Liver (tissue), 9 donors: ENCODE data around the gene OCSTAMP. TPM values are rescaled to one million over a fixed set of nuclear protein-coding genes. Genes with fewer than 3 reads are reported as not detected.

Experiments
- DNase-seq: peaks from one replicate; pipeline ENCODE4 v3.0.0-alpha.2; 2017; ENCODE audit warnings: low spot score
- H3K27ac ChIP-seq, 2 donors: one replicate each; pipeline ENCODE4 v1.7.0; 2013; ENCODE audit warnings: inconsistent platforms in 2 of 2, low read length in 2 of 2, control low read depth in 1 of 2, low read depth in 1 of 2, mild to moderate bottlenecking in 1 of 2
- H3K27me3 ChIP-seq, 4 donors: one replicate each; pipeline versions ENCODE4 v1.6.1 to v1.7.0; 2013; ENCODE audit warnings: low read length in 3 of 4, inconsistent platforms in 1 of 4, mild to moderate bottlenecking in 1 of 4, moderate library complexity in 1 of 4; ENCODE audit not compliant: control insufficient read depth in 4 of 4, insufficient read depth in 4 of 4
- H3K36me3 ChIP-seq, 4 donors: one replicate each; pipeline versions ENCODE4 v1.6.1 to v1.7.0; 2013; ENCODE audit warnings: low read length in 3 of 4, mild to moderate bottlenecking in 3 of 4, low read depth in 1 of 4, moderate library complexity in 1 of 4; ENCODE audit not compliant: control insufficient read depth in 4 of 4, insufficient read depth in 3 of 4
- H3K4me1 ChIP-seq, 4 donors: one replicate each; pipeline versions ENCODE4 v1.6.1 to v1.7.0; 2013; ENCODE audit warnings: low read length in 3 of 4, mild to moderate bottlenecking in 3 of 4, moderate library complexity in 1 of 4; ENCODE audit not compliant: control insufficient read depth in 4 of 4, insufficient read depth in 4 of 4
- H3K4me3 ChIP-seq, 3 donors: one replicate each; pipeline versions ENCODE4 v1.6.1 to v1.7.0; 2013; ENCODE audit warnings: low read length in 3 of 3, control low read depth in 1 of 3, low read depth in 1 of 3, mild to moderate bottlenecking in 1 of 3
- H3K9ac ChIP-seq, 2 donors: one replicate each; pipeline ENCODE4 v1.7.0; 2013; ENCODE audit warnings: low read length in 2 of 2, mild to moderate bottlenecking in 2 of 2, moderate library complexity in 2 of 2, control low read depth in 1 of 2, low read depth in 1 of 2
- H3K9me3 ChIP-seq, 4 donors: one replicate each; pipeline versions ENCODE4 v1.6.1 to v1.7.0; 2013; ENCODE audit warnings: low read length in 3 of 4; ENCODE audit not compliant: control insufficient read depth in 4 of 4
- CTCF ChIP-seq: fragments of 150-350 bp; IDR thresholded peaks from 2 replicates; pipeline ENCODE4 v1.5.1; 2017; ENCODE audit warnings: improper control_type of control experiment, low read depth, low read length; ENCODE audit not compliant: missing input control
- EGR1 ChIP-seq, 2 donors: IDR thresholded peaks; 2 replicates each; pipeline ENCODE4 v1.6.1; 2016 to 2018; ENCODE audit warnings: antibody characterized with exemption in 2 of 2, low read depth in 2 of 2
- FOXA1 ChIP-seq: IDR thresholded peaks from 2 replicates; pipeline ENCODE4 v1.6.1; 2016; ENCODE audit warnings: antibody characterized with exemption
- FOXA2 ChIP-seq: IDR thresholded peaks from 2 replicates; pipeline ENCODE4 v1.6.1; 2016; ENCODE audit warnings: antibody characterized with exemption
- GABPA ChIP-seq, 2 donors: IDR thresholded peaks in 1 of 2; conservative IDR thresholded peaks in 1 of 2; 2 replicates each; pipeline ENCODE4 v1.6.1; 2016; ENCODE audit warnings: antibody characterized with exemption in 2 of 2, mild to moderate bottlenecking in 1 of 2, moderate library complexity in 1 of 2
- HNF4A ChIP-seq, 2 donors: conservative IDR thresholded peaks; 2 replicates each; pipeline ENCODE4 v1.6.1; 2016; ENCODE audit warnings: antibody characterized with exemption in 2 of 2, mild to moderate bottlenecking in 2 of 2
- HNF4G ChIP-seq: IDR thresholded peaks from 2 replicates; pipeline ENCODE4 v1.6.1; 2016; ENCODE audit warnings: antibody characterized with exemption
- JUND ChIP-seq, 2 donors: IDR thresholded peaks; 2 replicates each; pipeline ENCODE4 v1.6.1; 2016; ENCODE audit warnings: antibody characterized with exemption in 2 of 2
- NR2F2 ChIP-seq: IDR thresholded peaks from 2 replicates; pipeline ENCODE4 v1.6.1; 2016; ENCODE audit warnings: antibody characterized with exemption
- RAD21 ChIP-seq, 2 donors: IDR thresholded peaks; 2 replicates each; pipeline ENCODE4 v1.6.1; 2016; ENCODE audit warnings: antibody characterized with exemption in 2 of 2, mild to moderate bottlenecking in 2 of 2
- REST ChIP-seq: IDR thresholded peaks from 2 replicates; pipeline ENCODE4 v1.6.1; 2016; ENCODE audit warnings: antibody characterized with exemption, mild to moderate bottlenecking
- RXRA ChIP-seq, 2 donors: IDR thresholded peaks; 2 replicates each; pipeline ENCODE4 v1.6.1; 2017 to 2018; ENCODE audit warnings: antibody characterized with exemption in 2 of 2, mild to moderate bottlenecking in 1 of 2
- SP1 ChIP-seq: IDR thresholded peaks from 2 replicates; pipeline ENCODE4 v1.6.1; 2018; ENCODE audit warnings: antibody characterized with exemption, mild to moderate bottlenecking
- TAF1 ChIP-seq: conservative IDR thresholded peaks from 2 replicates; pipeline ENCODE4 v1.6.1; 2016; ENCODE audit warnings: antibody characterized with exemption, mild to moderate bottlenecking
- YY1 ChIP-seq: IDR thresholded peaks from 2 replicates; pipeline ENCODE4 v1.6.1; 2016; ENCODE audit warnings: antibody characterized with exemption, mild to moderate bottlenecking
- WGBS: extraction: QIAGEN DNeasy Blood & Tissue Kit; methylation state at CpG from one replicate; pipeline ENCODE4 v1.1.7; 2013; 5-methylcytosine and 5-hydroxymethylcytosine counted together
- polyA plus RNA-seq, 2 donors: library from polyadenylated mRNA; stranded (reverse) in 1 of 2; unstranded in 1 of 2; fragments of 200-250 nt in 1 of 2; fragments of >200 nt in 1 of 2; fragmentation: Nextera tagmentation in 1 of 2; extraction: Ambion mirVana in 1 of 2; gene quantifications; one replicate each; pipeline versions ENCODE4 v1.2.1 to v1.2.3, GENCODE V29; 2013 to 2015
- total RNA-seq, 2 donors: library from RNA; depleted of rRNA; stranded (reverse); fragments of >200 nt; gene quantifications; one replicate each; pipeline ENCODE4 v1.2.3, GENCODE V29; 2014
- TF ChIP-seq, protein P1 (sequence below): IDR thresholded peaks from 2 replicates; pipeline ENCODE4 v1.6.1; 2016; ENCODE audit warnings: antibody characterized with exemption
- TF ChIP-seq, protein P2 (sequence below): IDR thresholded peaks from 2 replicates; pipeline ENCODE4 v1.6.1; 2016; ENCODE audit warnings: antibody characterized with exemption
- TF ChIP-seq, protein P3 (sequence below): IDR thresholded peaks from 2 replicates; pipeline ENCODE4 v1.6.1; 2016; ENCODE audit warnings: antibody characterized with exemption
- donor health status: healthy.
- donor health status: healthy.
- donor health status: healthy.
- donor health status: healthy.
- donor health status: healthy.

Gene OCSTAMP
- total and polyA plus RNA-seq, 4 donors: not detected

- peaks cover 0 to 3% (median 0%) of the 10 kb centered on the region in 4 donors for H3K9me3 ChIP-seq
- DNase-seq: peak; percentile 71
- H3K36me3 ChIP-seq: peaks cover 0 to 3% (median under 1%) of the 10 kb centered on the region in 4 donors
- H3K4me1 ChIP-seq: peaks cover 0 to 8% (median 4%) of the 10 kb centered on the region in 4 donors
- H3K27me3 ChIP-seq: no peaks in the 10 kb centered on the region
- TF ChIP-seq FOXA2: no peak
- no peak for TF ChIP-seq REST
- no peak for TF ChIP-seq FOXA1
- TF ChIP-seq HNF4A (conservative IDR thresholded peaks at IDR 0.05): no peak
- TF ChIP-seq CTCF: no peak
- TF ChIP-seq, protein P1, sequence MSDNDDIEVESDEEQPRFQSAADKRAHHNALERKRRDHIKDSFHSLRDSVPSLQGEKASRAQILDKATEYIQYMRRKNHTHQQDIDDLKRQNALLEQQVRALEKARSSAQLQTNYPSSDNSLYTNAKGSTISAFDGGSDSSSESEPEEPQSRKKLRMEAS: no peak
- TF ChIP-seq EGR1 (IDR thresholded peaks at IDR 0.05; ENCODE audit: low read depth in 2 of 2): no peak
- TF ChIP-seq, protein P2, sequence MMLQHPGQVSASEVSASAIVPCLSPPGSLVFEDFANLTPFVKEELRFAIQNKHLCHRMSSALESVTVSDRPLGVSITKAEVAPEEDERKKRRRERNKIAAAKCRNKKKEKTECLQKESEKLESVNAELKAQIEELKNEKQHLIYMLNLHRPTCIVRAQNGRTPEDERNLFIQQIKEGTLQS: no peak
- TF ChIP-seq RXRA (IDR thresholded peaks at IDR 0.05): peak in 1 of 2 donors; percentile 8
- peak in 1 of 2 donors; percentile 11 for TF ChIP-seq RAD21 (IDR thresholded peaks at IDR 0.05)
- no peak for TF ChIP-seq TAF1
- TF ChIP-seq NR2F2: no peak
- TF ChIP-seq SP1: no peak
- TF ChIP-seq, protein P3, sequence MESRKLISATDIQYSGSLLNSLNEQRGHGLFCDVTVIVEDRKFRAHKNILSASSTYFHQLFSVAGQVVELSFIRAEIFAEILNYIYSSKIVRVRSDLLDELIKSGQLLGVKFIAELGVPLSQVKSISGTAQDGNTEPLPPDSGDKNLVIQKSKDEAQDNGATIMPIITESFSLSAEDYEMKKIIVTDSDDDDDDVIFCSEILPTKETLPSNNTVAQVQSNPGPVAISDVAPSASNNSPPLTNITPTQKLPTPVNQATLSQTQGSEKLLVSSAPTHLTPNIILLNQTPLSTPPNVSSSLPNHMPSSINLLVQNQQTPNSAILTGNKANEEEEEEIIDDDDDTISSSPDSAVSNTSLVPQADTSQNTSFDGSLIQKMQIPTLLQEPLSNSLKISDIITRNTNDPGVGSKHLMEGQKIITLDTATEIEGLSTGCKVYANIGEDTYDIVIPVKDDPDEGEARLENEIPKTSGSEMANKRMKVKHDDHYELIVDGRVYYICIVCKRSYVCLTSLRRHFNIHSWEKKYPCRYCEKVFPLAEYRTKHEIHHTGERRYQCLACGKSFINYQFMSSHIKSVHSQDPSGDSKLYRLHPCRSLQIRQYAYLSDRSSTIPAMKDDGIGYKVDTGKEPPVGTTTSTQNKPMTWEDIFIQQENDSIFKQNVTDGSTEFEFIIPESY: no peak
- TF ChIP-seq GABPA (IDR thresholded peaks at IDR 0.05 in 1 of 2, conservative IDR thresholded peaks at IDR 0.05 in 1 of 2): peak; percentile 69 to 89
- no peak for TF ChIP-seq HNF4G
- no peak for TF ChIP-seq YY1
- TF ChIP-seq JUND (IDR thresholded peaks at IDR 0.05): no peak
- H3K4me3 ChIP-seq: peak within 1 kb of the TSS; percentile 56 to 91 (median 78)
- H3K9ac ChIP-seq: no peak within 1 kb of the TSS
- 6% methylated on average over 49 of the region's 49 CpGs for WGBS
- H3K27ac ChIP-seq: no peak within 1 kb of the TSS
Measured at GRCh38 chr20:46512943-46513844, 37.3 kb downstream of the OCSTAMP start, which contains the start of gene ZNF334. Gene ZNF334 (minus strand): TSS chr20:46513559. CDS start chr20:46512102, 1,457 bp downstream.
